Breast epithelium (tissue), 3 donors: ENCODE results near the gene SPOCK1.

Experiments used
- POLR2A ChIP-seq: fragments of 450-650 bp; IDR thresholded peaks from one replicate; pipeline ENCODE4 v1.6.1; 2016; ENCODE audit warnings: antibody characterized with exemption, mild to moderate bottlenecking, moderate library complexity
- POLR2AphosphoS5 ChIP-seq, 3 donors: sonication (generic); formaldehyde crosslinking; IDR thresholded peaks; one replicate each; pipeline ENCODE4 v1.6.1; 2017; ENCODE audit warnings: antibody characterized with exemption in 3 of 3
- TF ChIP-seq, protein P1 (sequence below), 3 donors: fragments of 450-650 bp; IDR thresholded peaks; one replicate each; pipeline ENCODE4 v1.5.1; 2016 to 2017; ENCODE audit warnings: antibody characterized with exemption in 3 of 3, mild to moderate bottlenecking in 3 of 3, moderate library complexity in 3 of 3

DNA sequence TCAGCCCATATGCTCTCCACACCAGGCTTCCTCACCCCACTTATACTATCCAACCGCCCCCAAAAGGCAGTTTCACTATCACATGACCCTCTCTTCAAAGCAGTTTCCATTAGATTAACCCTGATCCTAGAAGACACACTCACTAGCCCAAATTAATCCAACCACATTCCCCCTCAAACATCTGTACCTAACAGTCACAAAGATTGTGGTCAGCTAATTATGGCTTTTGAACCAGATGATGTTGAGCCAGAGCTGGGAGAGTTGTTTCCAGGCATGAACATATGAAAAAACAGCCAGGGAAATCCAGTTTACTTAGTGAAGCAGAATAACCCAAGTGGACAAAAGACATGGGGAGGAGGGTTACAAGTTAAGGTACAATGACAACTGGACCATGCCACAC, 131.2 kb downstream of the SPOCK1 start:
- TF ChIP-seq, protein P1, sequence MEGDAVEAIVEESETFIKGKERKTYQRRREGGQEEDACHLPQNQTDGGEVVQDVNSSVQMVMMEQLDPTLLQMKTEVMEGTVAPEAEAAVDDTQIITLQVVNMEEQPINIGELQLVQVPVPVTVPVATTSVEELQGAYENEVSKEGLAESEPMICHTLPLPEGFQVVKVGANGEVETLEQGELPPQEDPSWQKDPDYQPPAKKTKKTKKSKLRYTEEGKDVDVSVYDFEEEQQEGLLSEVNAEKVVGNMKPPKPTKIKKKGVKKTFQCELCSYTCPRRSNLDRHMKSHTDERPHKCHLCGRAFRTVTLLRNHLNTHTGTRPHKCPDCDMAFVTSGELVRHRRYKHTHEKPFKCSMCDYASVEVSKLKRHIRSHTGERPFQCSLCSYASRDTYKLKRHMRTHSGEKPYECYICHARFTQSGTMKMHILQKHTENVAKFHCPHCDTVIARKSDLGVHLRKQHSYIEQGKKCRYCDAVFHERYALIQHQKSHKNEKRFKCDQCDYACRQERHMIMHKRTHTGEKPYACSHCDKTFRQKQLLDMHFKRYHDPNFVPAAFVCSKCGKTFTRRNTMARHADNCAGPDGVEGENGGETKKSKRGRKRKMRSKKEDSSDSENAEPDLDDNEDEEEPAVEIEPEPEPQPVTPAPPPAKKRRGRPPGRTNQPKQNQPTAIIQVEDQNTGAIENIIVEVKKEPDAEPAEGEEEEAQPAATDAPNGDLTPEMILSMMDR (IDR thresholded peaks at IDR 0.05) = no peak
- TF ChIP-seq POLR2A (no peak), POLR2AphosphoS5 (IDR thresholded peaks at IDR 0.05) (no peak)
